GM21576 (cell line): ENCODE measurements around the gene EPN1.
"Not testable (repeated sequence)": the region's sequence is repeated elsewhere in the genome, so short reads cannot be mapped to it uniquely, and the experiment has no call there.

Experiments used
- ATAC-seq: cut with Tn5 transposase; IDR thresholded peaks from one replicate; pipeline ENCODE4 v1.9.1; 2021; ENCODE audit warnings: mild to moderate bottlenecking, moderate library complexity; ENCODE audit not compliant: unreplicated experiment

Gene EPN1

DNA sequence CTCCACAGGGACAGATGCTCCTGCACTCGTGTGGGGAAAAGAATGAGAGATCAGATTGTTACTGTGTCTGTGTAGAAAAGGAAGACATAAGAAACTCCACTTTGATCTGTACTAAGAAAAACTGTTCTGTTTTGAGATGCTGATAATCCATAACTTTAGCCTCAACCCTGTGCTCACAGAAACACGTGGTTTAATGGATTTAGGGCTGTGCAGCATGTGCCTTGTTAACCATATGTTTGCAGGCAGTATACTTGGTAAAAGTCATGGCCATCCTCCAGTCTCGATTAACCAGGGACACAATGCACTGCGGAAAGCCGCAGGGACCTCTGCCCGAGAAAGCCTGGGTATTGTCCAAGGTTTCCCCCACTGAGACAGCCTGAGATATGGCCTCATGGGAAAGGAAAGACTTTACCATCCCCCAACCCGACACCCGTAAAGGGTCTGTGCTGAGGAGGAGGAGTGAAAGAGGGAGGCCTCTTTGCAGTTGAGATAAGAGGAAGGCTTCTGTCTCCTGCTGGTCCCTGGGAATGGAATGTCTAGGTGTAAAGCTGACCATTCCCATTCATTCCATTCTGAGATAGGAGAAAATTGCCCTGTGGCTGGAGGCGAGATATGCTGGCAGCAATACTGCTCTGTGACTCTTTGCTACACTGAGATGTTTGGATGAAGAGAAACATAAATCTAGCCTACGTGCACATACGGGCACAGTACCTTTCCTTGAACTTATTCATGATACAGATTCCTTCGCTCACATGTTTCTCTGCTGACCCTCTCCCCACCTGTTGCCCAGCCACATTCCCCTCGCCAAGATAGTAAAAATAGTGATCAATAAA lies 43.1 kb downstream of the EPN1 start:
- ATAC-seq, result not testable (repeated sequence)

- ATAC-seq, result no peak
These were observed 45.3 kb downstream of the EPN1 start for GRCh38 chr19:55720214-55720746.

- ATAC-seq, result no peak
These were observed 45.8 kb downstream of the EPN1 start for GRCh38 chr19:55720801-55721200.

GRCh38 chr19:55723491-55723890 lies 48.5 kb downstream of the EPN1 start:
- ATAC-seq, result no peak

DNA sequence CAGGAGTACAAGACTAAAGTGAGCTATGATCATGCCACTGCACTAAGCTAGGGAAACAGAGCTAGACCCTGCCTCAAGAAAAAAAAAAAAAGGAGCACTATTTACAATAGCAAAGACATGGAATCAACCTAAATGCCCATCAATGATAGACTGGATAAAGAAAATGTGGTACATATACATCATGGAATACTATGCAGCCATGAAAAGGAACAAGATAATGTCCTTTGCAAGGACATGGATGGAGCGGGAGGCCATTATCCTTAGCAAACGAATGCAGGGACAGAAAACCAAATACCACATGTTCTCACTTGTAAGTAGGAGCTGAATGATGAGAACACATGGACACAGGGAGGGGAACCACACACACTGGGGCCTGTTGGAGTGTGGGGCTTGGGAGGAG lies 55.4 kb downstream of the EPN1 start:
- not testable (repeated sequence) for ATAC-seq

- ATAC-seq, result no peak
These were observed 63.3 kb downstream of the EPN1 start, which contains the start of gene NLRP9 for GRCh38 chr19:55738302-55738701. Gene NLRP9, minus strand, starts transcription at chr19:55738402. Its CDS starts 28 bp downstream, at chr19:55738374.

- ATAC-seq, result no peak
These were observed 75.7 kb downstream of the EPN1 start for GRCh38 chr19:55750715-55751114.

DNA sequence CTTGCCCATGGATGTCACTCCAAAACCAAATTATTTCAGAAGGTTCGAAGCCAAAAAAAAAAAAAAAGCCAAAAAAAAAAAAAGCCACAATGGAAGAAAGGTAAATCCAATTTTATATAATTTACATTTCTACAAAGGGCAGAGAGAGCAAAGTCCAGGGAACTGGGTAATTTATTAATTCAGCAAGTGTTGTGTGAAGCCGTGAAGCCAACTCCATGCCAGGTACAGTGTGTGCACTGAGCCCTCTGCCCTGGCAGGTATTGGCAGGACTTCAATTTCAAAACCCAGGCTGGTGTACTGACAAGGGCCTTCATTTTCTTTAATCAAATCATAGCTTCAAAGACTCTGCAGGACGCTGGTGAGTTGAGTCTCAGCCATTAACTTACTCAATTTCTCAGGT lies 78.4 kb downstream of the EPN1 start:
- no peak for ATAC-seq

DNA sequence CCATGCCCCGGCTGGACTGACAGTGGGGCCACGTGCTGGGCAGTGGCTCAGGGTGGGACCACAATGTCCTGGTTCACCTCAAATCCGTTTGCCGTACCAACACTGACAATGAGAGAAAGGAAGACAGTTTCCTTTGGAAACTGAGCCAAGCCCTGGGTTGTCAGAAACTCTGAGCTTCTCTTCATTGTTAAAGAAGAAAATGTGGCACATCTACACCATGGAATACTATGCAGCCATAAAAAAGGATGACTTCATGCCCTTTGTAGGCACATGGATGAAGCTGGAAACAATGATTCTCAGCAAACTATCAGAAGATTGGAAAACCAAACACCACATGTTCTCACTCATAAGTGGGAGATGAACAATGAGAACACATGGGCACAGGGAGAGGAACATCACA lies 81.8 kb downstream of the EPN1 start:
- not testable (repeated sequence) for ATAC-seq

DNA sequence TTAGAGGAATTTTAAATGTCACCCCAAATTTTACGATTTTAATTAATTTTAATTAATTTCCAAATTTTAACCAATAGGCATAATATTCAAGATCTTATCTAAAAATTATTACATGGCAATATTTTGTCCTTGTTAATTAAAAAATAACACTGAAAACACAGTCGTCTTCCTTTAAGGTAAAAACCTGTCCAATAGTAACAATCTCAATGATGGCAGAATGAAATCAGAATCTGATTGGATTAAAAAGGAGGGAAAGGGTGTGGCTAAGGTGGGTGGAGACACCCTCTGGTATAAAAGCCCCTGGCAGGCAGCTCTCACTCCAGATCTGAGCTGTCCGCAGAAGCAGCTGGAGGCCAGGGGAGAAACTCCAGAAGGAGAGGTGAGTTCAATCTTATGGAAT lies 83.8 kb downstream of the EPN1 start, which contains the start of gene RFPL4A:
RFPL4A (plus strand) TSS at position 301 of the 400 bp plus-strand sequence. CDS start 2,704 bp downstream, outside the sequence.
- ATAC-seq, result not testable (repeated sequence)
